Heart right ventricle (tissue), 16 donors: ENCODE data around the gene MAD1L1. TPM values are rescaled to one million over a fixed set of nuclear protein-coding genes. Genes with fewer than 3 reads are reported as not detected.
A peak's percentile ranks its signal among the peaks of the same experiment; 100 is the strongest.

Experiments used
- ATAC-seq, 8 donors: fragments of 200-7000 bp; cut with Tn5 transposase; one replicate each; pipeline ENCODE4 v1.9.1; 2020; ENCODE audit warnings: mild to moderate bottlenecking in 8 of 8, moderate library complexity in 8 of 8, moderate number of reproducible peaks in 1 of 8
- DNase-seq, 2 donors: peaks; one replicate each; pipeline ENCODE4 v3.0.0-alpha.2; 2020
- H3K27ac ChIP-seq, 10 donors: fragments of 200-600 bp; sonication (generic) in 2 of 10; one replicate each; pipeline versions ENCODE4 v1.5.0 to v1.8.0; 2020 to 2022; ENCODE audit warnings: mild to moderate bottlenecking in 3 of 10
- H3K27me3 ChIP-seq, 7 donors: fragments of 200-600 bp; one replicate each; pipeline ENCODE4 v1.8.0; 2021 to 2022; ENCODE audit warnings: mild to moderate bottlenecking in 2 of 7
- H3K36me3 ChIP-seq, 9 donors: fragments of 200-600 bp; sonication (generic) in 1 of 9; one replicate each; pipeline versions ENCODE4 v1.5.0 to v1.8.0; 2020 to 2022; ENCODE audit warnings: mild to moderate bottlenecking in 2 of 9
- H3K4me1 ChIP-seq, 9 donors: fragments of 200-600 bp; sonication (generic) in 1 of 9; one replicate each; pipeline versions ENCODE4 v1.5.0 to v1.8.0; 2020 to 2022; ENCODE audit warnings: mild to moderate bottlenecking in 4 of 9
- H3K4me3 ChIP-seq, 10 donors: fragments of 200-600 bp; sonication (generic) in 2 of 10; one replicate each; pipeline versions ENCODE4 v1.5.0 to v1.8.0; 2020 to 2022; ENCODE audit warnings: mild to moderate bottlenecking in 7 of 10, moderate library complexity in 2 of 10
- H3K9me3 ChIP-seq, 11 donors: fragments of 200-600 bp in 10 of 11; sonication (generic) in 2 of 11; one replicate each; pipeline versions ENCODE4 v1.5.0 to v1.8.0; 2013 to 2022; ENCODE audit warnings: mild to moderate bottlenecking in 2 of 11, control low read depth in 1 of 11, moderate library complexity in 1 of 11
- CTCF ChIP-seq, 9 donors: fragments of 200-600 bp; sonication (generic) in 2 of 9; IDR thresholded peaks; one replicate each; pipeline versions ENCODE4 v1.5.0 to v1.8.0; 2021 to 2022; ENCODE audit warnings: antibody characterized with exemption in 9 of 9, mild to moderate bottlenecking in 5 of 9, moderate library complexity in 1 of 9
- WGBS, 2 donors: extraction: QIAGEN DNeasy Blood & Tissue Kit; methylation state at CpG; one replicate each; pipeline ENCODE4 v1.1.7; 2013; ENCODE audit warnings: inconsistent platforms in 1 of 2; 5-methylcytosine and 5-hydroxymethylcytosine counted together
- intact Hi-C, 10 donors: fragments of 100-400 bp; cut with DNase I; formaldehyde crosslinking; loops; one replicate each; pipeline versions ENCODE4 v1.11.1 to v1.14.2; 2022
- polyA plus RNA-seq, 2 donors: library from polyadenylated mRNA; stranded (reverse); fragments of 200-250 nt; gene quantifications; one replicate each; pipeline ENCODE4 v1.2.3, GENCODE V29; 2013
- total RNA-seq, 10 donors: library from RNA; stranded (reverse); fragmentation: NEBNext Ultra II Directional in 3 of 10; extraction: Animal tissue kit (Norgen Biotek cat#: 25700) in 3 of 10; gene quantifications; one replicate each; pipeline versions ENCODE4 v1.2.1 to v1.2.4, GENCODE V29; 2021 to 2023
- donor health status: Arrhythmogenic right ventricular cardiomyopathy.
- donor health status: ischemic (EF 13 %, LVEDD 7.1; RV severe dilation, severe dysfunction).
- donor health status: healthy with polysubstance abuse.
- donor health status: DM: no; HTN: yes; CAD: no.
- donor health status: DM: no; HTN: no; CAD: no.
- donor health status: ischemic (EF 25% LVEDD 6.9; RV normal size, moderate dysfunction).
- donor health status: ischemic (EF 25% LVEDD 5.7; RV mildly dilated, moderate dysfunction).
- donor health status: healthy.
- donor health status: DM: yes; HTN: yes; CAD: no.
- donor health status: Ischemic cardiomyopathy.
- donor health status: ischemic (EF 35%, LVEDD 5.7; RV mildly dilated, moderate dysfunction).
- donor health status: nonischemic (EF 11% LVEDD 7.7; RV severe dilation, severe dysfunction).
- donor health status: DM: yes; HTN: yes; CAD: no.
- donor health status: PGD.
- donor health status: ischemic (EF 29% LVEDD 5.4; RV normal size, mild dysfunction).
- donor health status: nonischemic (EF 23%, LVEDD 6.1; RV moderate dilation, normal function).

Gene MAD1L1
- total and polyA plus RNA-seq, 12 donors: 13.8 to 46.8 (median 20.2) TPM

- intact Hi-C loops: loop anchor here in 4 of 10 donors (5.0 to 10.0 kb wide), 3 partner anchors 85 to 95 kb away; no protein-coding TSS in a partner anchor
- H3K9me3 ChIP-seq: peaks cover 0 to 13% (median 0%) of the 10 kb centered on the region in 11 donors
- TF ChIP-seq CTCF (IDR thresholded peaks at IDR 0.05): no peak
- 79 to 83% methylated on average over 21 of the region's 21 CpGs for WGBS, 2 donors
- DNase-seq (no peak), ATAC-seq (peak in 5 of 8 donors; percentile 4 to 28 (median 20))
- no peaks in the 10 kb centered on the region for H3K27me3 ChIP-seq
- peaks cover 6 to 29% (median 22%) of the 10 kb centered on the region in 9 donors for H3K4me1 ChIP-seq
- peak overlapping the region in 2 of 10 donors; percentile 15 to 69 for H3K27ac ChIP-seq
- peaks cover 0 to 40% (median 11%) of the 10 kb centered on the region in 9 donors for H3K36me3 ChIP-seq
- H3K4me3 ChIP-seq: no peak overlapping the region
Measured at GRCh38 chr7:2197436-2198155, 35.1 kb downstream of the MAD1L1 start.

- intact Hi-C loops: loop anchor here in 4 of 10 donors (5.0 to 10.0 kb wide), 3 partner anchors 84 to 94 kb away; no protein-coding TSS in a partner anchor
- 72 to 76% methylated on average over 32 of the region's 32 CpGs for WGBS, 2 donors
- peaks cover 0 to 13% (median 0%) of the 10 kb centered on the region in 11 donors for H3K9me3 ChIP-seq
- H3K4me3 ChIP-seq: no peak overlapping the region
- no peaks in the 10 kb centered on the region for H3K27me3 ChIP-seq
- peak overlapping the region in 7 of 10 donors; percentile 13 to 69 (median 55) for H3K27ac ChIP-seq
- peaks cover 0 to 40% (median 11%) of the 10 kb centered on the region in 9 donors for H3K36me3 ChIP-seq
- no peak for TF ChIP-seq CTCF (IDR thresholded peaks at IDR 0.05)
- peaks cover 6 to 29% (median 22%) of the 10 kb centered on the region in 9 donors for H3K4me1 ChIP-seq
- no peak for DNase-seq
- ATAC-seq: peak in 7 of 8 donors; percentile 3 to 39 (median 26)
Measured at GRCh38 chr7:2196381-2197378, 36.1 kb downstream of the MAD1L1 start.

DNA sequence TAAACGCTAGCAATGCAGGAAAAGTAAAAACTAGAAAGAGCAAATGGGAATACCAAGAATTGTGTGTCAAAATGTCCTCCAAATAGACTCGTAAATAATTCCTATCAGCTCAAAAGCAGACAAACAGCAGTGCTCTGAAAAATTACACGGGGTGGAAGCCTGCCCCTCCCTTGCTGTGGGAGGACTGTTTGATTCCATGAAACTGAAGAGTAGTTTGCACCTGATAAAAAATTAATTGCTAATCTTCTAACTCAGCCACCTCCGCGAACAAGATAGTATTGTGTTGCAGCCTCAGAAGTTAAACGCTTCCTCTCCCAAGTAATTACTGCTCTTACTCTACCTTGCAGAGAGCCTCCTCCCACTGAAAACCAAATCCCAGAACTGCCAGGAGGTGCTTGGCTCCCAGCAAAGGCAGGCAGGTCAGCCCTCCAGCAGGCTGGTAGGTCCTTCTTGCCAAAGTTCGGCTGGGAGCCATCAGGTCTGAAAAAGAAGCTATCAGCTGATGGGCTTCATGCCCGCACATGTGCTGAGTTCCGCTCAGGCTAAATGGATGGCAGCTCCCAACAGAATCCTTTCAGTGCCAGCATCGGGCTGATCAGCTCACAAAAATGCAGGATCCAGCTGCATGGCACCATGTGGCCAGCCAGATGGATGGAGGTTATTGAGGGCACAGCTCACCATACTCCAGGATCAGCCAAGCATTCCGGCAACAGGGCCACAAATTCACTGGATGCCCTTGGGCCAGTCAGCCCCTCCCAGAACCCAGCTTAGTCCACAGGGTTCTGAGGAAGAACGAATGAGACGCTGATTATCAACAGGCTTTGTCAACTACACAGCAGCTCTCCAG is 37.1 kb downstream of the MAD1L1 start:
- H3K27me3 ChIP-seq: no peaks in the 10 kb centered on the region
- no peak overlapping the region for H3K4me3 ChIP-seq
- peaks cover 0 to 13% (median 0%) of the 10 kb centered on the region in 11 donors for H3K9me3 ChIP-seq
- DNase-seq: peak; percentile 50
- intact Hi-C loops: loop anchor here in 4 of 10 donors (5.0 to 10.0 kb wide), 3 partner anchors 83 to 93 kb away; no protein-coding TSS in a partner anchor
- H3K36me3 ChIP-seq: peaks cover 0 to 37% (median 11%) of the 10 kb centered on the region in 9 donors
- 64 to 65% methylated on average over 13 of the region's 13 CpGs for WGBS, 2 donors
- H3K4me1 ChIP-seq: peaks cover 6 to 29% (median 22%) of the 10 kb centered on the region in 9 donors
- ATAC-seq: peak; percentile 41 to 77 (median 62)
- TF ChIP-seq CTCF (IDR thresholded peaks at IDR 0.05): no peak
- peak overlapping the region in 7 of 10 donors; percentile 13 to 69 (median 55) for H3K27ac ChIP-seq
